ENCODE measurements around the gene TMEM98.
"Not testable (repeated sequence)": the region's sequence is repeated elsewhere in the genome, so short reads cannot be mapped to it uniquely, and the experiment has no call there.

GRCh38 chr17:32923905-32924304 lies 4.0 kb upstream of the TMEM98 start:
- not testable (repeated sequence) for TF ChIP-seq CTCF (IDR thresholded peaks at IDR 0.05; ENCODE audit: borderline replicate concordance, extremely low read depth, low read length, poor library complexity, severe bottlenecking); EZH2 (IDR thresholded peaks at IDR 0.05; ENCODE audit: borderline replicate concordance, low read depth, low read length, severe bottlenecking)

Data from DND-41 (cell line).